Measurements from ENCODE around the gene MRGPRD.

DNA sequence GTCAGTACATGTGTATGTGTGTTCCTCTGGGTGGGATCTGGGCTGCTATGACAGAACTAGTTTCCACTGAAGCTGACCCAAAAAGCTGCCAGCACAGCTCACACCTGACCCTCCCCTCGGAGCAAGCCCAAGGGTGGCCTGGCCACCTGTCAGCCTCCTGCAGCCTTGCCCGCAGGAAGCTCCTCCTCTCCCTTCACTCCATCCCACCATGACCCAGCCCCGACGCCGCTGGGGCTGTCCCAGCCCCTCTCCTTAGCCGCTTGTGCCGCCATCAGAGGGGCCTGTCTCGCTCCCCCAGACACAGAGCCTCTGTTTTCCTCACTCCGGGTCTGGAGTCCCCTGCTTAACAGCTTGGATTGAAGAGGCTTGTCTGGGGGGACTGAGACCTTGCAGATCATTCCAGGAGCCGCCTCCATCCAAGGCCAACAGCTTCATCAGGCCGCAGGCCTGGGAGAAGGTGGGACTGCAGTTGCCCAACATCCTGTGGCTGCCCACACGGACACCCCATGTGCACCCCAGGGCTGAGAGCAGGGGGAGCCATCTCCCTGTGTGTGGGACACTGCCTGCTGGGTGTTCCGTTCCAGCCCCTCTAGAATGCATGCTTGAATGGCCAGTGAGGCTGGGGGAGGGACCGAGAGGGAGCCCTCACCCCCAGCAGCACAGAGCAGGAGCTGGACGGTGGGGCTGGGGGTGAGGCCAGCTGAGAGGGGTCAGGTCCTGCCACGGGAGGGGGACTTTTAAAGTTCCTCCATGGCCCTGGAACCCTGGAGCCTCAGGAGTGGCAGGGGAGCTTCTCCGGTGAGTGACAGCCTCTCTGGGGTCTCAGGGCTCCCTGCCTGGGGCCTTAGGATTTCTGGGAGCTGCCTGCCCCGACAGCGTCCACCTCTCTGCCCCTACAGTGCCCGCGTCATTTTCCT, 31.6 kb upstream of the MRGPRD start:
- TF ChIP-seq CTCF (IDR thresholded peaks at IDR 0.05) = no peak
- no peak for TF ChIP-seq POLR2A (IDR thresholded peaks at IDR 0.05)
